GM21390 (cell line): Measurements from ENCODE around the gene SLC4A11.

Source experiments
- ATAC-seq: cut with Tn5 transposase; IDR thresholded peaks from one replicate; pipeline ENCODE4 v1.9.1; 2021; ENCODE audit not compliant: unreplicated experiment

SLC4A11 gene

DNA sequence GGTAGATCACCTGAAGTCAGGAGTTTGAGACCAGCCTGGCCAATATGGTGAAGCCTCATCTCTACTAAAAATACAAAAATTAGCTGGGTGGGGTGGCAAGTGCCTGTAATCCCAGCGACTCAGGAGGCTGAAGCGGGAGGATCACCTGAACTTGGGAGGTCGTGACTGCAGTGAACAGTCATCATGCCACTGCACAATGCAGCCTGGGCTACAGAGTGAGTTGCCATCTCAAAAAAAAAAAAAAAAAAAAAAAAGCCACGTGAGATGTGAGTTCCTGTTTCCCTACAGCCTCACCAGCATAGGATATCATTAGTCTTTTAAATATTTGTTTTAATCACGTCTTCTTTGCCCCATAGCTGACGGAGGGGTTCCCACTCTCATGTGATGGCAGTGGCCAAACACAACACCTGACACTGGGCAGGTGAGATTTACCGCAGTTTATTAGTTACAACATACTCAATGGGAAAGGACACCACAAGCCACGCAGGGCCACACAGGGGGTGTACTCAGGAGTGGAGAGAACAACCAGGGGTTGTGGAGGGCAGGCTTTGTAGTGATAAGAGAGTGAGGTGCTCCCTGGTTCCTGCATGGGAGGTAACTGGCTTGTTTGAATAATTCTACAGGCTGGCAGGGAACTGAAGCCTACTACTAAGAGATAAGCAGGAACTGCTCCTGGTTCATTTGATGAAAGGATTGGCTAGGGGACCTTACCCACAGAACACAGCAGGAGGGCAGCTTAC, 61.1 kb downstream of the SLC4A11 start:
- no peak for ATAC-seq
